ENCODE measurements around the gene DSCAM. TPM values are rescaled to one million over a fixed set of nuclear protein-coding genes. Genes with fewer than 3 reads are reported as not detected.

The DSCAM gene
- total RNA-seq, 4 donors from 2014 or later = 0.03 TPM; not detected in 3

- in situ Hi-C loops (cut with MboI; ENCODE audit: low sequenced_read_pairs in 4 of 4) = no loop called here
- H3K27me3 ChIP-seq = no peaks in the 10 kb centered on the region
- no peak overlapping the region for H3K4me3 ChIP-seq
- H3K4me1 ChIP-seq = no peaks in the 10 kb centered on the region
- H3K36me3 ChIP-seq = no peaks in the 10 kb centered on the region
- DNase-seq (no peak), ATAC-seq (no peak)
- intact Hi-C loops (cut with DNase I; ENCODE audit: low total_unique reads) = no loop called here
- no peak overlapping the region for H3K27ac ChIP-seq
- H3K9me3 ChIP-seq = no peaks in the 10 kb centered on the region
- no peak for TF ChIP-seq POLR2A (IDR thresholded peaks at IDR 0.05)
- TF ChIP-seq, protein P1, sequence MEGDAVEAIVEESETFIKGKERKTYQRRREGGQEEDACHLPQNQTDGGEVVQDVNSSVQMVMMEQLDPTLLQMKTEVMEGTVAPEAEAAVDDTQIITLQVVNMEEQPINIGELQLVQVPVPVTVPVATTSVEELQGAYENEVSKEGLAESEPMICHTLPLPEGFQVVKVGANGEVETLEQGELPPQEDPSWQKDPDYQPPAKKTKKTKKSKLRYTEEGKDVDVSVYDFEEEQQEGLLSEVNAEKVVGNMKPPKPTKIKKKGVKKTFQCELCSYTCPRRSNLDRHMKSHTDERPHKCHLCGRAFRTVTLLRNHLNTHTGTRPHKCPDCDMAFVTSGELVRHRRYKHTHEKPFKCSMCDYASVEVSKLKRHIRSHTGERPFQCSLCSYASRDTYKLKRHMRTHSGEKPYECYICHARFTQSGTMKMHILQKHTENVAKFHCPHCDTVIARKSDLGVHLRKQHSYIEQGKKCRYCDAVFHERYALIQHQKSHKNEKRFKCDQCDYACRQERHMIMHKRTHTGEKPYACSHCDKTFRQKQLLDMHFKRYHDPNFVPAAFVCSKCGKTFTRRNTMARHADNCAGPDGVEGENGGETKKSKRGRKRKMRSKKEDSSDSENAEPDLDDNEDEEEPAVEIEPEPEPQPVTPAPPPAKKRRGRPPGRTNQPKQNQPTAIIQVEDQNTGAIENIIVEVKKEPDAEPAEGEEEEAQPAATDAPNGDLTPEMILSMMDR (IDR thresholded peaks at IDR 0.05 in 4 of 5, conservative IDR thresholded peaks at IDR 0.05 in 1 of 5) = no peak
These were observed 184.1 kb downstream of the DSCAM start for GRCh38 chr21:40662889-40663288.

GRCh38 chr21:40660461-40660860 lies 186.5 kb downstream of the DSCAM start:
- H3K4me1 ChIP-seq = no peaks in the 10 kb centered on the region
- no peak overlapping the region for H3K4me3 ChIP-seq
- in situ Hi-C loops (cut with MboI; ENCODE audit: low sequenced_read_pairs in 4 of 4) = no loop called here
- TF ChIP-seq POLR2A (IDR thresholded peaks at IDR 0.05) = no peak
- TF ChIP-seq, protein P1 (IDR thresholded peaks at IDR 0.05 in 4 of 5, conservative IDR thresholded peaks at IDR 0.05 in 1 of 5) = no peak
- no peak overlapping the region for H3K27ac ChIP-seq
- ATAC-seq (no peak), DNase-seq (no peak)
- no peaks in the 10 kb centered on the region for H3K27me3 ChIP-seq
- H3K36me3 ChIP-seq = no peaks in the 10 kb centered on the region
- intact Hi-C loops (cut with DNase I; ENCODE audit: low total_unique reads) = no loop called here
- no peaks in the 10 kb centered on the region for H3K9me3 ChIP-seq

DNA sequence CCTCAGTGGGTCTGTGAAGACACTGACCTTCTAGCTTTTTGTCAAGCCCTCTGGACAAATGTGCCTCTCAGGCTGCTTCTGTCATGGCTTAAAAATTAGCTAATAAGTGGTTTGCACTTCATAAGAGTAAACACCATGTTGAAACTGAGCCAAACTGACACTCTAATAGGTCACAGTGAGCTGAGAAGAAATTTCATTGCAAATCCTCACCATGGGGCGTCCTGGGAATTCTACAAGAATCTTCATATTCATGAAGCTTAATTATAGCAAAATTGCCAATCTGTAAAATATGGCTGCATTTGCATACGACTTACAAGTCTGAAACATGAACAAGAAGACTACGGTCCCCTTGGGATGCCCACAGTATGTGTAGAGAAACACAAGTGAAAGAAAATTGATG lies 188.6 kb downstream of the DSCAM start:
- DNase-seq (no peak), ATAC-seq (no peak)
- H3K36me3 ChIP-seq = no peaks in the 10 kb centered on the region
- no peak overlapping the region for H3K4me3 ChIP-seq
- in situ Hi-C loops (cut with MboI; ENCODE audit: low sequenced_read_pairs in 4 of 4) = no loop called here
- no peak overlapping the region for H3K27ac ChIP-seq
- intact Hi-C loops (cut with DNase I; ENCODE audit: low total_unique reads) = no loop called here
- no peaks in the 10 kb centered on the region for H3K9me3 ChIP-seq
- H3K27me3 ChIP-seq = no peaks in the 10 kb centered on the region
- no peak for TF ChIP-seq POLR2A (IDR thresholded peaks at IDR 0.05)
- TF ChIP-seq, protein P1 (IDR thresholded peaks at IDR 0.05 in 4 of 5, conservative IDR thresholded peaks at IDR 0.05 in 1 of 5) = no peak
- no peaks in the 10 kb centered on the region for H3K4me1 ChIP-seq

DNA sequence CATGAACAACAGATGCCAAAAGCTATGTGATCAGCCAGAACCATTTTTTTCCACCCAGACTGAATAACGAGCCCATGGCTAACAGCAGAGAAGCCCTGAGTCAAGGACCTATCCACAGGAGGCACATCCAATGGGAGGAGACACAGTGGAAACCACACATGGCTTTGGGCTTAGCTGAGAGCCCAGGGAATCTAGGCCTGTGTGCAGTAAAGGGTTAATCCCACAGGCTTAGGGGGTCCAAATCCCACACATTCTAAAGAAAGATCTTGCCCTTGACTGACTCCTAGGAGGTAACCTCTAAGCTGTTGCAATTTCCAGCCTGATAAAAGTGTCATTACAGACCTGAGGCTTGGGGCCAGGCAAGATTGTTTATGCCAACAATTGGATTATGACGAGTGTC lies 194.5 kb downstream of the DSCAM start:
- no peaks in the 10 kb centered on the region for H3K9me3 ChIP-seq
- ATAC-seq (no peak), DNase-seq (no peak)
- no peaks in the 10 kb centered on the region for H3K36me3 ChIP-seq
- H3K4me3 ChIP-seq = no peak overlapping the region
- no peaks in the 10 kb centered on the region for H3K27me3 ChIP-seq
- intact Hi-C loops (cut with DNase I; ENCODE audit: low total_unique reads) = no loop called here
- TF ChIP-seq, protein P1 (IDR thresholded peaks at IDR 0.05 in 4 of 5, conservative IDR thresholded peaks at IDR 0.05 in 1 of 5) = no peak
- no peak for TF ChIP-seq POLR2A (IDR thresholded peaks at IDR 0.05)
- H3K27ac ChIP-seq = no peak overlapping the region
- no peaks in the 10 kb centered on the region for H3K4me1 ChIP-seq
- in situ Hi-C loops (cut with MboI; ENCODE audit: low sequenced_read_pairs in 4 of 4) = no loop called here

GRCh38 chr21:40647706-40648105 lies 199.3 kb downstream of the DSCAM start:
- in situ Hi-C loops (cut with MboI; ENCODE audit: low sequenced_read_pairs in 4 of 4) = no loop called here
- ATAC-seq (no peak), DNase-seq (no peak)
- Histone ChIP-seq H3K9me3 (no peaks in the 10 kb centered on the region), H3K36me3 (no peaks in the 10 kb centered on the region), H3K4me3 (no peak overlapping the region), H3K27me3 (no peaks in the 10 kb centered on the region), H3K4me1 (no peaks in the 10 kb centered on the region), H3K27ac (no peak overlapping the region)
- no peak for TF ChIP-seq POLR2A (IDR thresholded peaks at IDR 0.05)
- TF ChIP-seq, protein P1 (IDR thresholded peaks at IDR 0.05 in 4 of 5, conservative IDR thresholded peaks at IDR 0.05 in 1 of 5) = no peak
- intact Hi-C loops (cut with DNase I; ENCODE audit: low total_unique reads) = no loop called here
